EH (cell line): ENCODE measurements around the gene HS6ST2.

ENCODE experiments used
- DNase-seq: peaks from one replicate; pipeline ENCODE4 v3.0.0-alpha.2; 2015; ENCODE audit warnings: low read depth

Gene HS6ST2

DNA sequence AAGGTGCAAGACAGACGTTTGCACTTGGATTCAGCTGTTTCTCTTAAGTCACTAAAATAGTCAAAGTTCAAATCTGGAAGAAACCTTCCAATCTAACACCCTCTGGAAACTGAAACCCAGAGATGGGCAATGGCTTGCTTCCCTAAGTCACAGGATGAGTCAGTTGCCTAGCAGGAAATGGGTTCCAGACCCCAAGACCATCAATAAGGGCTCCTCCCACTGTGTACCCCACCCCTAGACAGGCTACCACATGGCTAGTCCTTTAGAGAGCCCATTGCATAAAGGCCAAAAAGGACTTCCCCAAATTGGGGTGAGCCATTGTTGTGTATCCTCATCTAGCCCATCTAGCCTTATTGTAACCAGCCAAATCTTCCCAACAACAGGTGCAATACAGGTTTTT is 216.2 kb downstream of the HS6ST2 start:
- DNase-seq, result no peak

DNA sequence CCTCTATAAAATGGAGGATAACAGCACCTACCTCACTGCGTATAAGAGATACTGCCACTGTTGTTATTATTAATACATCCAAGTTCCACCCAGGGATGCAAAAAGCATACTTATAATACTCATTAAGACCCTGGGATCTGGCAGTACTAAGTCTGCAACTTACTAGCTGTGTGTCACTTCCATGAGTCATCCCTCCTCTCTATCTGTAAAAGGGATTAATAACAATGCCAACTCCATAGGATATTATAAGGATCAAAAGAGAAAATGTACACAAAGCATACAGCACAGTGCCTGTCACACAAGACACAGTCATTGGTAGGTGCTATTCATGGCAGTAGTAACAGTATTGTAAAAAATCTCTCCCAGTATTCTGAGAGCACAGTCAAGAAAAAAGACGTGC is 216.7 kb downstream of the HS6ST2 start:
- no peak for DNase-seq

DNA sequence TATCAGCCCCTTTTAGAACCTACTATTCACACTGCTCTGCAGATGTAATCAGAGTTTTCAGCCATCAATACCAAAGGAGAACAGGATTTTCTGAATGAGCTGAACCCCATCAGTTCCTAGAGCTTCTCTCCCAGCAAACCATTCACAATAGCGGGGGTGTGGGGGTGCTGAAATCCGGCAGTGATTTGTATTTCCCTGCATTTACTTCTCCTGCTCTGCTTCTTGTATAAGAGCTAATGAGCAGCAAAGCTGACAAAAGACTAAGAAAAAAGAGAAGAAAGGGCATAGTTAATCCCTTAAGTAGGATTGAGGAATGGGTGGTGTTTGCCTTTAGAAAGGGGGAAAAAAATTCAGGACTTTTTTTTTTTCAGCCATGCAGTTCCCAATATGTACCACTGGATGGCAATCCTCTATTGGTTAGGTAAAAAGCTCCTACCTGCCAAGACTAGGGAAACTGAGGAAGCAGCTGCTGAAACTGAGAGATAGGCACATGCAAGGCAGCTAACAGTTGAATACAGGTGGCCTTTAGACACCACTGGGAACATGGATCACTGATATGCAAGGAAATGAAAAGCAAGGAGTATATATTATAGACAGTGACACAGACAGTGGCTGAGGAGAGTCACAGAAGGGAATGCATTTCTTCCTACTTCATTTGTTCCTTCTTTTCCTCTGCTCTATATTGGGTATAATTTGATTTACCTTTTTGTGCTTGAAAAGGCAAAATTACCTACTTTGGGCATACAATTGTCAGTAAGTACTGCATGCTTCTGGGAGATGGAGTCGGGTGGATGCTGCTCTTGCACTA is 217.9 kb downstream of the HS6ST2 start:
- no peak for DNase-seq

DNA sequence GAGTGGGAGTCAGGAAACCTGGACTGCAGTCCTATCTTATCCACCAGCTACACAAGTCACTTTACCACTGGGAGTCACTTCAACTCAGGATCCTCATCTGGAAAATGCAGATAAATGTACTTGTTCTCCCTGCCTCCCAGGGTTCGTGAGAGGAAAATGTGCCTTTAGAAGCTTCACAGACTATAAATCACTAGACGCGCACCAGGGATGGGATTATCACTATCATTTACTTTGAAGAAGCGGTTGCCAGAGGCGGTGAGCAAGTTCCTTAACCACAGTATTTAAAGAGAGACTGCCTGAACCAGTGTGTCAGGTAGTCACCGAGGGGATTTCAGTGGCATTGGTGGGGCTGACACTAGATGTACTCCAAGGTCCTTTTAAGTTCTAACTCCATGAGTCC is 219.5 kb downstream of the HS6ST2 start:
- DNase-seq, result no peak

DNA sequence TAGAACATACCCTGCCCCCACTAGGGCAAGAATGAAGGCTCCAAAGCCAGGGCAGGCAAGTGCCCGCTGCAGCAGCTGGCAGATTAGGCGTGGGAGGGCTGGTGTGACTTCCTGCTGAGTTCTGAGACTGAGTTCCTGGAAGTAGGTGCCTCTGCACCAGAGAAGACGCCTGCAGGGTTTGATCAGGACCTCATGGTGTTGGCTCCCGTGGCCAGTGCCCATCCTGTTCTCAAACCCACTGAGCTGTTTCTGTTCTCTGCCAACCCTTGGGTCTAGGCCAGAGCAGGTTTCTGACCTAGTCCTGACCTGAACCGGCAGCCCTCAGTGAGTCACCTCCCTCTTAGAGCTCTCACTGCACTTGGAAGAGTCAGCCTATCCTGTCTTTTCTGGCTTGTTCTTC is 220.7 kb downstream of the HS6ST2 start:
- no peak for DNase-seq

DNA sequence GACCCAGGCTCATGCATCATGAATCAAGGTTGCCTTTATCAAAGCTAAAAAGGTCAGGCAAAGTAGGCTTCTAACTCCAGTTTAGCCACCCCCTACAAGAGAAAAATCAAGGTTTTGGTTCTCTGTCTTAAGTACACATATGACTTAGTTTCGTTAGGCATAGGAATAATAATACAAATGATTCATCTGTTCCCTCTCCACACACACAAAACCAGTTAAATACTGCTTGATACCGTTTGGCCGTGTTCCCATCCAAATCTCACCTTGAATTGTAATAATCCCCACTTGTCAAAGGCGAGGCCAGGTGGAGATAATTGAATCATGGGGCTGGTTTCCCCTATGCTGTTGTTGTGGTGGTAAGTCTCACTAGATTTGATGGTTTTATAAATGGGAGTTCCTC is 226.2 kb downstream of the HS6ST2 start:
- no peak for DNase-seq

DNA sequence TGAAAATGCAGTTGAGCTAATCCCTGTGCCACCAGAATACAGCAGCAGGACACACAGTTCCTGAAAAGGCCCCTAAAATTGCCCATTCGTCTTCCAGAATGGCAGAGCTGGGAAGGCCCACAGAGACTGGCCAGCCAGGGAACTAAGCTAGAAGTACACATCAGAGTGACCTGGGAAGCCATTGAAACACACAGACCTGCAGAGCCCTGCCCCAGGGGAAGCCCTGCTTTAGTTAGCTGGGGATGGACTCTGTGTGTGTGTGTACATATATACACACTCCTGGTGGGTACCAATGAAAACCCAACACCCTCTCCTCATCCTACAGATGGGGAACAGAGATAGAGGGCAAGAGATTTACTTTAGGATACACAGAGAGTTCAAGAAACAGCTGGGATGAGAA is 227.7 kb downstream of the HS6ST2 start:
- no peak for DNase-seq

DNA sequence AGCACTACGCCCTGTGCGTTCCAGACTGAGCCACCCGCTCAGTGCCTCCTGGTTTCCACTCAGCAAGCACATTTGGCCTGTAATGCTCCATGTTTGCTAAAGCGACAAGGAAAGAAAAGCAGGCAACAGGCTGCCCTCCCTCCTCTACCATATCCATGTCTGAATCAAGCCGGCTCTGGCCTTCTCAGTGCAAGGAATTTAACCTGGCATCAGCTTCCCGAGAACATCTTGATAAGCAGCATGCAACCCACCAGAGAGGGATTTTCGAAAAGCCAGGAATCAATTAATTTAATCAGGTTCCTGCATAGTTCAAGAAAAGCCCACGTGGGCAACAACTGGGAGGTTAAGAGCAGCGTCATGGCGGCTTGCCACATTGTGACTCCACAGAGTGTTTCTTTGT is 228.2 kb downstream of the HS6ST2 start:
- DNase-seq, result no peak

DNA sequence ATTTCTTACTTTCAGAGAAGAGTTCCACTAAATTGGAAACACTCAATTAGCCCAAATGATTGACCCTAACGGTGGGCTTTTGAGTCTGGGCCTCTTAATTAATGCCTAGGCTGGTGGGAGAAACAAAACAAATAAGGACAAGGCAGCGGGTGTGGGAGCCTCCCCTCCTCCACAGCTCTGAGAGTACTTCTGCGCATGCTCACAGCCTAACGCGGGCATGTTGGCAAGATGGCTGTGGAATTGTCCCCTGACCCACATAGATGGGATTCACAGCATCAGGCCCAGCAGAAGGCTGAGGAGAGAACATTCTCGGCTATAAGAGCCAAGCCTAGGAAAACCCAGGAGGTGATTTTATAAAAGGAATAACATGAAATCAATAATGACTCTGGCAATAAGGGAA is 230.1 kb downstream of the HS6ST2 start:
- no peak for DNase-seq

DNA sequence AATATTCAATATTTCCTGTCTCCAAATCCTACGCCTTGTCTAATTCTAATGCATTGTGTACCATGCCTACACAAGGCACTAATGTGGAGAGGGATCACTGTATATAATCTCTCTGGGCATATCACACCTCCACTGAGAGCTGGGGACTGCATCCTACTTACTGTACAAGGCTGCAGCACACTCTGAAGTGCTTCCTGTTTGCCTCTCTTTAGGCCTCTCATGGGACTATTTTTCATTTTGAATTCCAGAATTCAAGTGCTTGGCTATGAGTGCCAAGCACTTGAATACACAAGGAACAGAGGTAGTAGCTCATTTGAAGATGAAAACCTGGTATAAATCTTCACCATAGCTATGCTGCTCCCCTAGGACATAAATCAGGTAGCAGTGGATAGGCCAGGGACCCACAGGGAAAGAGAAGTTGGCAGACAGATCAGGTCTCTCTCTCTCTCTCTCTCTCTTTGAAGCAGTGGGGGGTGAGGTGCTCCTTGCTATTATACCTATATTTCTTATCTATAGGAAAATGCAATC is 239.9 kb downstream of the HS6ST2 start:
- DNase-seq, result no peak

DNA sequence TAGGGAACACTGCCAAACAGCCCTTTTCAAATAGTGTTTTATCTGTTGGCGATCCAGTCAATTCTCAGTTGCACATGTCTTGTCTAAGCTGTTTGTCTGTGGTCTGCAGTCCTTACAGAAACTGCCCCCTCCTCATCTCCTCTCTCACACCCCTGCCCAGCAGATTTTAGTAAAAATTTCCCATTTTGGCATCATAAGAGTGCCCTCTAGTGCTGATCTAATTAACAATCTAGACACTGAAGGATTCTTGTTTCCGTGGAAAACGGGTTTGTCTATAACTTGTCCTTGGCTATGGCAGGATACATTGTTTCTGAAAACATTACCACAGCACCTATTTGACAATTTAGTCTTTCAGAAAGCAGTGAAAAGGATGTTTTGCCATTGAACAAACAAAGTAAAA is 242.4 kb downstream of the HS6ST2 start:
- no peak for DNase-seq

DNA sequence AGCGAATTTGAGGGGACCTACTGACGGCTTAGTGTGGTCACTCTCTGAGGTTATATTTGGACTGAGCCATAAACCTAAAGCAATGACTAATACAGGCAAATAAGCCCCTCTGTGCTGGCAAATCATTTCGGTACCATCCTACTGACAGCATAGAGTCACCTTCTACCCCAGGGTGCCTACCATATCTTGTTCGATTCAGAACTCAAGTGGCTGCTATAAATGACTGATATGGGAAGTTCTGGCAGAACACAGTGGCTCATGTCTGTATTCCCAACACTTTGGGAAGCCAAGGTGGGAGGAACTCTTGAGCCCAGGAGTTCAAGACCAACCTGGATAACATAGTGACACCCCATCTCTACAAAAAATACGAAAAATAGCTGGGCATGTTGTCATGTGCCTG is 243.5 kb downstream of the HS6ST2 start:
- no peak for DNase-seq

DNA sequence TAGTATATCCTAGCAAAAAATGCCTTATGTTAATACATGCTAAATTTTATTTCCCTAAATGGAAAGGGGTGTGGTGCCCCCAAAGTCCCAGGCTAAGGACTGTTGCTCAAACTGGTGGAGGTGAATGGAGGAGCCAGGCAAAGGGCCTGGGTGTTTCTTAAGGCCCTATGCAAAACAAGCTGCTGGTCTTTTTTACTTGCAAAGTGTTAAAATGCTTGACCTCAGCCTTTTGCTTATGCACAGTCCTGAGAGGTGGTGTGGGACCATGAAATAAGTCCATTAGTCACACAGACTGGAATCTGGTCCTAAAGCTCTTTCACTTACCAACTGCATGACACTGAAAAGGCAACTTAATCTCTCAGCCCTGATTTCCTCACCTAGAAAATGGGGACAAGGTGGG is 246.1 kb downstream of the HS6ST2 start:
- no peak for DNase-seq

DNA sequence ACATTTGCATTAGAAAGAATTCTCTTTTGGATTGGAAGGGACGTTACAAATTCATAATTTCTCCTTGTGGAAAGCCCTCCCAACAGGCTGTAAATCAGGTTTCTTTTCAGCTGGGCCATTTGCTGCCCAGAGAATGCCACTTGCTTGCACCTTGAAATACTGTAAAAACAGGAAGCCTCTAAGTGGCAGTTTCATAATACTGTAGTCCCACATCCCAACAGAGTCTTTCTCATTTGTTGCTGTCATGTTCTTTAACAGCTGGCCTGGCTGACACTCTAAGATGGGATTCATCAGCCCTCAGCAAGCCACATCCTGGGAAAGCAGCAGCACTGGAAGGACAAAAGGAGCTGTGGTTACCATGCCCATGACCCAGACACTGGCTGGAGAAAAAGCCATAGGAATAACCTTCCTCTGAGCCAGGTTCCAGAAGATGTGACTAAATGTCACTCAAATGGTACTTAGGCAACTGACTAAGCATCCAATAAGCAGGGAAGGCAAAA is 247.7 kb downstream of the HS6ST2 start:
- no peak for DNase-seq

DNA sequence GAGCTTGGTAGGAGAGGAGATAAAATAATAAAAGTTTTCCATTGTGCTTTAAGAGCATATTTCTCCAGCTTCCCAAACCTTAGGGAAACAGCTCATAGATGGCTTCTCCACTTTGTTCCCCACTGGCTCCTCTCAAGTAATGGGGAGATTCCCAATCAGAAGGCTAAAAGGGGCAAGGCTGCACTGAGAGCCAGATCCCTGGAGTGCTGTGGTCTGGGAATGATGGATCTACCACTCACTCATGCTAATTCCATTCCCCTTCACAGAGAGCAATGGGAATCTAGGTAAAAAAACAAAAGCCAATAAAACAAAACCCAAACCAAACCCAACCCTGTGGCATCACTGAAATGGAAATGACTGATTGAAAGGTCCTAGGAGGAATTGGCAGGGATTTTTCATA is 249.9 kb downstream of the HS6ST2 start:
- DNase-seq, result no peak

DNA sequence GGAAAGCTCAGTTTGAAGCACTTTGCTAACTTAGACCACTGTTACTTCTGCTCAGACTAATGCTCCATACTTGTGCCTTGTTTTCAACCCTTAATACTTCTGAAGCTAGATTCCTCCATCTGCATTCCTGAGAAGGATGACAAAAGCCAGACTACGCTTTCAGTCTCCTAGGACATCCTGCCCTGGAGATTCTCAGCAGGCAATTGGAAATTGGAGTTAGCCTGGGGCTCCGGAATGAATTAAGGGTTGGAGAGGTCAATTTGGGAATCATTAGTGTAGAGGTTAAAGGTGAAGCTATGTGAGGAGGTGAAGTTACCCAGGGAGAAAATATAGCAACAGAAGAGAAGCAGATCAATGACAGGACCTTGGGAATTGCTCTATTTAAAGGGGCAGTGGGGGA is 253.7 kb downstream of the HS6ST2 start:
- no peak for DNase-seq

DNA sequence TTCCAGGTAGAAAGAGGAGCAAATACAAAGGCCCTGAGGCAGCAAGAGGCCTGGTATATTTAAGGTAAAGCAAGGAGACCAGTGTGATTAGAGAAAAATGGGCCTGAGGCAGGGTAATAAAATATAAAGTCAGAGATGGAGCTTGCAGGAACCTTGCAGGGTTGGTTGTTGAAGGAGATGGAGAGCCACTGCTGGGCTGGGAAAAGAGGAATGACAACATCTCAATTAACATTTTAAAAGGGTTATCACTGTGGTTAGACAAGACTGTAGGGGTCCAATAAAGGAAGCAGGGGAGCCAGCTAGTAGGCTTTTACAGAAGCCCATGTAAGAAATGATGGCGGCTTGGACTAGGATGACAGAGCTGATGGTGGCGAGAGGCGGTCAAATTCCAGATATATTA is 264.0 kb downstream of the HS6ST2 start:
- no peak for DNase-seq

DNA sequence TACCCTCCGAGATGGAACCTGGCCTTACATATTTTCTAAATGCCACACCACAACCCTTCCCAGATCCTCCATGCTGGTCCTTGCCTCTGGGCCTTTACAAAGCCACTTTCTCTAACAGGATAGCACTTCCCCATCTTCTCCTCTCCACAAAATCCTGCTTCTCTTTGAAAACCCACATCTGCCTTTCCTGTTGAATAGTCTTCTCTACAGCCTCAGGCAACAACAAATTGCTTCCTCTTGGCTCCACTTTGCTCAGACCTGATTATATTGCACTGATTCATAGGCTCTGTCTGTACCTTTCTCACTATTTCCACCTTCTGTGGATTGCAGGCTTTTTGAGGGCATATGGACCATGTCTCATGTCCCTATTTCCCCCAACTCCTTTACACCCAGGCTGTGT is 265.9 kb downstream of the HS6ST2 start:
- no peak for DNase-seq

DNA sequence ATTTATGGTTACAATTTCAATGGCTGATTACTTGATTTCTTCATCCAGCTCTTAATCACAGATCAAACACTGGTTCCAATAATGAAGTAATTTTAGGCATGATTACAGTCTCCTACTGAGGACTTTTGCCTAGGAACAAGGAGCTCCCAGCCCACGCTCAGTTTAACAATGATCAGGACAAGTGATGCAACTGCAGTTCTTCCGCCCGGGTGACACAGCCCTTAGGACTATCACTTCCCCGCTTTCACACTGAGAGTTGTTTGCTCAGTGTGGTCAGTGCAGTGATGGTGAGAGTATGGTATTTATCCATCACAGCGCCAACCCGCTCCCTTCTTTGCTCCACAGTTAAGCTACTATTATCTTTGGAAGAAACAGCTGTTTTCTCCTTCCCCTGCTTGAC is 266.4 kb downstream of the HS6ST2 start:
- DNase-seq, result no peak

DNA sequence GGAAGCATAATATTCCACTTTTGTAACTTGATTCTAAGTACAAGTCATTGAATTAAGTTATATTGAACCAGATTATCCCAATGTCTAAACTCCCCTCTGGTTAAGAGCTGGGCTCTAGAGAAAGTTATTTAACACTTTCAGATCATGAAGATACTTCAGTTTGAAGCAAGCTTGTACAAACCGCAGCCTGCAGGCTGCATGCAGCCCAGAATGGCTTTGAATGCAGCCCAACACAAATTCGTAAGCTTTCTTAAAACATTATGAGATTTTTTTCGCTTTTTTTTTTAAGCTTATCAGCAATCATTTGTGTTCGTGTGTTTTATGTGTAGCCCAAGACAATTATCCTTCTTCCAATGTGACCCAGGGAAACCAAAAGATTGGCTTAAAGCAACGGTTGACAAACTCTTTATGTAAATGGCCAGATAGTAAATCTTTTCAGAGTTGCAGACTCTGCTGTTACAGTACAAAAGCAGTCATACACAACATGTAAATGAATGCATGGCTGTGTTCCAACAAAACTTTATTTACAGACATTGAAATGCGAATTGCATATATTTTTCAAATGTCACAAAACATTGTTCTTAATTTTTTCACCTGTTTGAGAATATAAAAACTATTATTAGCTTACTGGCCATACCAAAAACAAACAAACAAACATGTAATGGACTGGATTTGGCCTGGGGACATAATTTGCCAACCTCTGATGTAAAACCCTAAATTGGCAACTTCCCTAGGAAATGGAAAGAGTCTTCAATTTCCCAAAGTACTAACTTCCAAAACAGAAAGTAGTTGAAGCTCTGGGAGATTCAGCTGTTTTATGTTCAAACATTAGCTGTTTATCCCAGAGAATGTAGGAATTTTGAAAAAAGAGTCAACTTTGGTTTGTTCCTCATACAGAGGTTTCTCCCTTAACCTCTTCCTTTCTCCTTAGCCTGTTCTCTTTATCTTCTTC is 268.5 kb downstream of the HS6ST2 start:
- no peak for DNase-seq

DNA sequence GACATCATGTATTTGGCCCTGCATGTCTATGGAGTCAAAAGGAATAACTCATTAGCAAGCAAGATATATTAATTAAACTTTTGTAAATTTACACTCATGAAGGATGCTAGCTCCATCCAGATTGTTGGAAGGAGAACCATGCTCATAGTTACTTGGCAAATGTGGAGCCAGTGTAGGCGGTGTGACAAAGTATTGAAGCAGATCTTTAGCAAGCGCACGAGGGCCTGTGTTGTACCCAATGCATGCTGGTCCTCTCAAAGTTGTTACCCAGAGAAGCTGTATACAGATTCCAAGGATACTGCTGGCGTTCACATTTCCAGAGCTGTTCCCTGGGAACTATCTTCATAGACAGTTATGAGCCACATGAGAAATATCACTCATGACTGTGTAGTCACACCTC is 273.2 kb downstream of the HS6ST2 start:
- no peak for DNase-seq

DNA sequence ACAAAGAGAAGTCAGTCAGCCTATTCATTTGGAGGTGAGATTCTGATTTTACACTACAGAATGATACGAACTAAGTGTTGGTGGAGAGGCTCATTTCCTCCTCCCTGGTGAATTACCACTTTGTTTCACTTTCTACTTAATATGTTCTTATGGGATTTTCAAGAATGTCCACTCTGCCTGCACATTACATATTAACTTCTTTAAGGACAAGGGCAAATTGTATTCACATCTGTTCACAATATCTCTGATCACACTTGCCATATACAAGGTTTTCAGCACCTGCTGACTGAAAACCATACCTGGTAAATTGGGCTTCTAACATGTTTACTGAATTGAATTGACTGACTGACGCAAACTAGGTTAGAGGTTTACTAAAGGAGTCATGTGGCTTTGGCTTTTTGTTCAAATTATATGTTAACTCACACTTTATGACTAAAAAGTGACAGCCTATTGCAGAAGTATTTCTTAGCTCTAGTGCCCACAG is 281.2 kb downstream of the HS6ST2 start:
- DNase-seq, result no peak
